GM21515 (cell line): ENCODE results near the gene CELF2.

ENCODE experiments used
- ATAC-seq: cut with Tn5 transposase; IDR thresholded peaks from one replicate; pipeline ENCODE4 v1.9.1; 2021; ENCODE audit not compliant: unreplicated experiment

Gene CELF2

DNA sequence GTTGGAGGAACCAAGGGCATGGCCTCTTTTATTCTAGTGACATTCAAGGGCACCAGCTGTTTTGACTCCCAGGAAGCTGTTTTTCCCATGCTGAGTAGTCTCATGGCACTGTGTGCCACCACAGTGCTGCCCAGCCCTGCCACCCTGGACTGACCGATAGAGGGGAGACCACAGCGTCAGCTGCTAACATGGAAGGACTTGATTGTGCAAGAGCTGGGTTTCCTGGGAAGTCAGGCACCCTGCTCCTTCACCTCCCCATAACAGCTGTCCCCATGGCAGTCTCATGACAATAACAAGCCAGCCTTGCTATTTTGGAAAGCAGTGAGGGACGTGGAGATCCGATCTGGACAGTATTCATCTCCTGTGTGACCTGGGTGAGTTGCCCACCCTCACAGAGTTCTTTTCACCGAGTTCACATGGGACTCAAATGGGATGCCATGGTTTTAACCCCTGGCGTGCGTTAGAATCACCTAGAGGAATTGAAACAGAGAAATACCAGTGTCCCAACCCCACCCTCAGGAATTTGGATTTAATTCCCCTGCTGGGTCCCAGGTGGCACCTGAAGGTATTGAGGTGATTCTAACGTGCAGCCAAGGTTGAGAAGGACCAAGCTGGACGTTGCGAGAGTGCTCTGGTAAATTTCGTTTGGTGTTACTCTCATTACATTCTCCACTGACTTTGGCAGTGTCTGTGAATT, 174.8 kb downstream of the CELF2 start:
- no peak for ATAC-seq

DNA sequence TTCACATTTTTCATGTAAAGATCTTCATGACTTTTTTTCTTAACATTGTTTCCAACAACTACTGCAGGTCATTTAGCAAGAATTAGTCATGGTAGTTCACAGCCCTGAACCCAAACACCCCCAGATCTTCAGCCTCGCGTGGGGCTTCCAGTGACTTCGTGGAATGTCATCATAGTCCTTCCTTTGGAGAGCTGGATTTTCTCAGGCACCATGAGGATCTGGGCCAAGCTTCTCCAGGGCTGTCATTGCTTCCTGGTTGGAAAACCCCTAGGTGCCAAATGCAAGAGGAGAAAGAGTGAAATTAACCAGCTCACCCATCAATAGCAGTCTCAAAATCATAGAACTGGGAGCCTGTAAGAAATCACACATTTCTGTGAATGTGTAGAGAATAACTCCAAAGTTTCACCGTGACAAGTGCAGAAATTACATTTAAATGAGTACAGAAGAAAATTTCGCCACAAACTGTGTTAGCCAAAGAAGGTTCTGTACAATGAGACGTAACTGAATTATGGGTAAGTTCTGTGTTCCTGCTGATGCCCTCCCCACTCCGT, 175.4 kb downstream of the CELF2 start:
- ATAC-seq, result no peak

DNA sequence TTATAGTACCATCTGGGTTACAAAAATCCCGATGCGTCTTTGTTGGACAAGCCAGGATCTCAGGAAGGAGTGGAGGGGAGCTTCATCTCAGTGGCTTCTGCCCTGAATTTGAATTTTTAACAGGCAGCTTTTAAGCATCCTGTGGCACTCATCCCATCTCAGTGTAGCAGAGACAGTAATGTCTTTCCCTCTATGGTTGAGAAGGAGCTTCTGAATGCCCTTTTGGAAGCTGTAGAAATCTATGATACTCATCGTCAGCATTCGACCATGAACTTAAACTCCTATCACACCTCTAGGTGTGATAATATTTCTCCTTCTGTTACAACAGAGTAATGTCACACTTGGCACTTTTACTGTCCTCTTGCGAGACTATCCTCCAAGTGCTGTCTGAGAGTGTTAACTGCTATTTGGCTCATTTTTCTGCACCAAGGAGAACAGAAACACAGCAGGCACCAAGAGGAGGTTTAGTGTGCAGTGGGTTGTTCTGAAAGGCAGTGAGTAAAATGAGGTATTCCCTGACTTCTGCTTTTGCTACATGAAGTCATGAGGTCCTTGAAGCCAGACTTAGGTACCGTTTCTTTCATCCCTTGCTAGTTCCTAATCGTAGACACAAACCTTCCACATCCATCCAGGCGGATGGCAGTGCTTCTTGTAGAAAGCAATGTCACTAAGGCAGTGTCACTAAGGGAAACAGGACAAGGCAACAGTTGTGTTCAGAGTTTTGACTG, 177.4 kb downstream of the CELF2 start:
- ATAC-seq, result peak; percentile 32

DNA sequence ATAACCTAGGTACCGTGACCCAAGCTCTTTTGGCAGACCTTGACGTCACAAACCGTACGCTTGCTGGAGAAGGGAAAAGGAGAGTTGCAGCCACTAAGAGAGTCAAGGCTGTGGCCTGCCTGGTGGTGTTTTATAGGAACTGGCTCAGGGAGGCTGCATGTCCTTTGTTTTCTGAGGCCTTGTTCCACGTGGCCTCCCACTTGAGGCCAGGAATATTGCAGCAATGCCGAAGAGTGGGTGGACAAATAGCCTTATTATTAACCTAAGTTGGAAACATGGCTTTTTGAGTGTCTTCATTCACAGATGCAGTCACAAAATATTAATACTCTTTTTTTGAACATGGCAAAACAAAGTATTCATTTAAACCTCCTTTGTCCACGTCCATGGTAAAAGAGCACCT, 178.0 kb downstream of the CELF2 start:
- no peak for ATAC-seq

DNA sequence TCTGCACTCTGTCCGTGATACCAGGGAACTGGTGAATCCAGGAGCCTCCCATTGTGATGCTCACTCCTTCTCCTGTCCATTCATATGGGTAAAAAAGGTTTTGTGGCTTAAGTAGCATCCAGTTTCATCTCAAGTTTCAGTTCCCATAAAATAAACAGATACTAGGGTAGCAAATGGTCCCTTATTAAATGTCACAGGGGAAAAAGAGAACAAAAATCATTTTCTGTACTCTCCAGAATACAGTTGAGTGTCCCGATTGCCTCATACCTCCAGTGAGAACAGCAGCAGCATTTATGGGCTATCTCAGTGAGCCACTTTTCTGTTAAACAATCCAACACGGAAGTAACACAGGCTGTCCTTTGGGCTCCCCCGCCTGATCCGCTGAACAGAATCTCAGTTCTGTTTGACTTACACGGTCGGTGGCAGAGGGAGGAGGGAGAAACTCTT, 179.6 kb downstream of the CELF2 start:
- peak; percentile 63 for ATAC-seq

DNA sequence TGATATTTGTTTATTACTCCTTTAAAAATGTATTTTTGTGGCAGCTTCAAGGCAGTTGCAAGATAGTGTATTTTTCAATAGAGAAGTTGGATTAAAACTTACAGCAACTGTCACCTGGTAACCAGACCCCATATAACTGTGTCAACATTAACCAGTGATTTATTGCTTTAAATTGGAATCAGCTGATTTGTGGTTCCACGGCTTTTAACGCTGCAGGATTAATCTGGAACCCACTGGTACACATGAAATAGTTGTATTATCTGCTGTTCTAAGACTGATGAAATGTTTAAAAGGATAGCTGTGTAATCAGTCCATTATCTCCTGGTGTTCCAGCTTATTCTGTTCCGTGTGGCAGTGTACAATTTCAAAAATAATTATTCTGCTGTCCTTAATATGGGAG, 180.2 kb downstream of the CELF2 start:
- no peak for ATAC-seq

DNA sequence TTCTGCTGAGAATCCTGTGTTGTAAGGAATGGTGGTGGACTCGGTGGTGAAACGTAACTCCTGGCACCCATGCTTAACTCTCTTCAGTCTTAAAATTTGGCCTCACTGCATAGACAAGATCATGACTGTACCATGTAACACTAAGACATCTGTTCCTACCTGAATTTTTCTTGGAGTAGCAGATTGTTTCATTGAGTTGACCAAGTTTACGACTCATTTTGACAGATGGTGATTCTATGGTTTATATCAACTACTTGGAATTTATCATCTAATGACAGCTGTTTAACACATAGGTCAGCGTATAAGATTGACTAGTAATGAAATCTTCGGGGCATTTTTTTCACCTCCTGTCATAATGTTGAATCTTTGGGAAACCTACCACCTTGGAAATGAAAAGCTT, 184.2 kb downstream of the CELF2 start:
- no peak for ATAC-seq

DNA sequence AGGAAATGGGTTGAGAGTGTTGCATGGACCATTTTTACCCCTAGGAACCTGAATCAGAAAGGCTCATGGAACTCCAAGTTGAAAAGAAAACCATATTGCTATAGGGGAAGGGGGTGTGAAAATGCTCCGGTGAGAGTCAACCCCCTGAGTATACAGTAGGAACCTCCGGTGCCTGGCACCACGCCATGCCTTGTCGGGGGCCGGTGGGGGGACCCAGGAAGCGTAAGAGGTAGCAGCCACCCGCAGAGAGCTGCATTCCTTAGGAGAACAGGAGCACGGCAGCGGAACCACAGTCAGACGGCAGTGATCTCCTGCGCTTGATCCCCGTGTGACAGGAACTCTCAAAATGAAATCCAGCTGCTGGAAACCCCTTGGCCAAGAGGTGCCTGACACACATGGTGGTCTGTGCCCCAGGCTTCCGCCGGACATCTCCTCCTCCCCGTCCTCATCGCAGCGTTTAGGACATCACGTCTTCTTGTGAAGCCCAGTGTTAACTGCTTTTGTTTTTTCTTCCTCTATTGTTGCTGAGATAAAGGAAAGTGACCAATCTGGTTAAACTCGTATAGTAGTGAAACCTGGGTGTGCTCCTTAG, 186.8 kb downstream of the CELF2 start:
- no peak for ATAC-seq

DNA sequence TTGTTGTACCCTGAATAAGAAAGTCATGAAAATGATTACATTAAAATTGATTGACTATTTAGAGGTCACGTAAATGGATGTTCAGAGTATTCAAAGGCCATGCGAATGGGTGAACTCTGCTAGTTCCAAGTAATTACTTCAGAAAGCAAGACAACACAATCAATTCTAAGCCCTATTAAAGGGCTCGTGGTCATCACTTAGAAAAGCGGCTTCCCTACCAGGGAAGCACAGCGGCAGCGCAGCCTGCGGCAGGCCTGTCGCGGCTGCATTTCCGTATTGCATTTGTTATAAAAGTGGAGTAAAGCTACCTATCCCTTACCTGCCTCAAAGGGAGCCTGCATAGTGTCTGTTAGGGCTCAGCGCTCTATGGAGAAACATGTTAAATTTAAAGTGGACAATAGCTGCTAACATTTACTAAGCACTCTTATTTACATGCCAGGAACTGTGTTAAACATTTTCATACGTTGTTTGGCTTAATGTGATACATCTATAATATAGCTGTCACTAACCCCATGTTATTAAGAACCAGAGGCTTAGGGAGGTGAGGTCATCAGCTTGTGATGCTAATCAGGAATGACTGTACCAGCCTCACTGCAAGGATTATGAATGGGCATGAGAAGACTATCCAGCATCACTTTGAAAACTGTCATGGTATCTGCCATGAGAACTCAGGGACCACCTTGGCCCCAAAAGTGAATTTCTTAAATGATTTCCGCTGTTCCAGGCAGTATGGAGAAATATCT, 187.5 kb downstream of the CELF2 start:
- ATAC-seq, result no peak

DNA sequence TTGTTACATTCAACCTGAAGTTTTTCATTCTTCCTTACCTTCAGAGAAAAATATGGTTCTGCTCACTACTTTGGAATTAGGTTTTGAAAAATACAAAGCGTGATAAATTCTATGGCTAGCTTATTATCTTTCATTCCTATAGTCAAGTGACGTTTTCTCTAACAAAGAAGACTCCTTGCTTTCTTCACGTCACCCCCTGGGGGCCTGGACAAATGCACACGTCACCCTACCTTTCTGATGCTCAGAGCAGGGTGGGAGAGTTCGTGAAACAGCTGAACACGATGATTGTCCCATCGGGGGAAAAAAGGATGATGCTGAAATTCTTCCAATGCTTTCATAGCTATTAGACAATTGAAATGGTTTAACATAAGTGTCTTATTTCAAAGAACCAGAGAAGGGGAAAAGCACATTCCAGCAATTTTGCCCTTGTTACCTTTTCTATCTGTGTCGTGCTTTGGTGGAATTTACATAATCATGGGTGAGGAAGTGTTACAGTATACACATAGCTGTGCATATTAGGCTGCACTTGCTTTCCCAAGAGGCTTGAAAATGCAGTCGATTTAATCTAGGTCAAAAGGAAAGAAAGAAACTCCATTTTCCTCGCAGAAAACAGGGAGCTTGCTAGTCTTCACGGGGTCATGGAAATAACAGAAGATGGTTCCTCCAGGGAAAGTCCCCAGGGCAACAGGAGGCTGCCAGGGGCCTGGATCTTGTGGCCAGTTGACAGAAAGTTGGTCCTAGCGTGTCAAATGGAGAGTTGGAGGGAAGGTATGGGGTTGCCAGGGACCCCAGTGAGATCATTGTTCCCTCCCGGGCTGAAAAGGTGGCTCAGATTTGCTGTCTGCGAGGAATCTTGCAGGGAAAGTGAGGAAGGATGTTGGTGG, 189.2 kb downstream of the CELF2 start:
- no peak for ATAC-seq

DNA sequence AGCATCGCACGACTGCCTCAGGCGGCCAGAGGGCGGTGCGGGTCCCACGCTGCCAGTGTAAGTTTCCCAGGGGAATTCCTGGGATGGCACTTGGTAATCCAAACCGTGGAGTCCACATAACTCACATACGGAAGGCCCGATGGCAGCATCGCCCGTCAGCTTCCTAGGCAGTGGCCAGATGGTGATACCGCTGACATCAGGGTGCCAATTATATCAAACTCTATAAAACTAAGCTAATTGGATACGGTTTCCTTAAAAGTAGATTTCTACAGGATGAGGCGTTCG, 189.8 kb downstream of the CELF2 start:
- ATAC-seq, result no peak

DNA sequence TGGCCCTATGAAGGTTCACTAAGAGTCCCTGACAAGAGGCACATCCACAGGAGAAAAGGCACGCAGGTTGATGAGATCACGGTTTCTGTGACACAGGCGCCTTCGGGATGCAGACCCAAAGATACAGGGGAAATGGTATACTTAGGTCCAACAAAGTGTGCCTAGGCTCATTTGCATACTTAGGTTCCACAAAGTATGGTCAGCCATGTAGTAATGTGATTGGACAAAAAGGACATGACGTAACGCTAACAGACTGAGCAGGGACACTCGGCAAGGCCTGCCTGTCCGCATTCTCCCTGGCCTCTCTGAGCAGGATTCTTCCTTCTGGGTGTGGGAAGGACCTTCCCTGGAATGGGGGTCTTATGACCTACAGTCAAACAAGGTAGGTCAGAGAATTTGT, 190.6 kb downstream of the CELF2 start:
- ATAC-seq, result no peak

DNA sequence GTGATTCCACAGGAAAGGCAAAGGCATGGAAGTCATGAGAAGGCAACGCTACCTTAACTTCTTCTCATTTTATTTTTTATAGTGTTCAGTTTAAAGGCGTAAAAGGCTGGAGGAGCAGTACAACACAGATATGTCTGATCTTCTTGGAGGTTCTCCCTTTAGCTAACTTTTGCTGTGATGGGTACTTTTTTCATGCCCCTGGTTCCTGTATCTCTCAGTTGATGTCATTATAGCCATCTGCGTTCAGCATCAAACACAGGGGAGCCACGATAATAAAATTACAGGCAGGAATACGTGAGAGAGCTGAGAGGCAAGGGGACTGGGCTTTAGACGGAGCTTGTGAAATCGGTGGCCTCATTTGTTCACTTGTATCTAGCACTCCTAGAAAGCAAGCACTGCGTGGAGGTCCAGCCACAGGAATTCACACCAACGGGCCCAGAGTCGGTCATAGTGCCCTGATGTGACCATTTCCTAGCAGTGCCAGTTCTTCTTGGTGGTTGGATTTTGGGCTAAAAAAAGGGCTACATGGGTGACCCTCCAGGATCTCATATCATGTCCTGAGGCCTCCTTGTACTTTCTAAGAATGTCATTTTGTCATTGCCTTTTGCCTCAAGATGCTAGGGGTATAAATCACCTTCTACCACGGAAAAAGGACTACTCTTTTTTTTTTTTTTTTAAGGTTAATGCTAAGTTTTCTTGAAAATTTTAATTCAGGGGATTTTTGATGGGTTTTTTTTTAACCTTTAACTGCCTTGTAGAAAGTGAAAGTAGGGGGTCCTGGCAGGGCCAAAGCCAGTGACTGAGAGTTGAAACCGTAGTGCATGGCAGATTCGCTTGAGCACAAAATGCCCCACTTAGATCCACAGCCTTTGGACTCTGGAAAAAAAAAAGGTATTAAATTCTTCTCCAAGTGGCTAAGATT, 191.5 kb downstream of the CELF2 start:
- peak; percentile 60 for ATAC-seq

DNA sequence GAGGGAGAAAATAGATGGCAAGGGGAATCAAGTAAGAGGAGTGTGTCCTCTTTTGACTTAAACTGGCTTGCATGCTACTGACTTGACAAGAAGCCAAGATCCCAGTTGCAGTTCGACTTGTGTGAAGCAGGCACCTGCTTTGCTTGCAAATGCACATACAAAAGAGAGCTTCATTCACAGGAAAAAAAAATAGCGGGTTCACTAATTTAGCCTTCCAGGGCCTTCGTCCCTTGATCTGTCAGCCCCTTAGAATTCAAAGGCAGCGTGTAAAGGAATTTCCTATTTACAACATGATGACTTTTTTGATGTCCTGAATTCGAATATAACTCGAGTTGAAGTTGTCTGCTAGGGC, 192.1 kb downstream of the CELF2 start:
- peak; percentile 25 for ATAC-seq

DNA sequence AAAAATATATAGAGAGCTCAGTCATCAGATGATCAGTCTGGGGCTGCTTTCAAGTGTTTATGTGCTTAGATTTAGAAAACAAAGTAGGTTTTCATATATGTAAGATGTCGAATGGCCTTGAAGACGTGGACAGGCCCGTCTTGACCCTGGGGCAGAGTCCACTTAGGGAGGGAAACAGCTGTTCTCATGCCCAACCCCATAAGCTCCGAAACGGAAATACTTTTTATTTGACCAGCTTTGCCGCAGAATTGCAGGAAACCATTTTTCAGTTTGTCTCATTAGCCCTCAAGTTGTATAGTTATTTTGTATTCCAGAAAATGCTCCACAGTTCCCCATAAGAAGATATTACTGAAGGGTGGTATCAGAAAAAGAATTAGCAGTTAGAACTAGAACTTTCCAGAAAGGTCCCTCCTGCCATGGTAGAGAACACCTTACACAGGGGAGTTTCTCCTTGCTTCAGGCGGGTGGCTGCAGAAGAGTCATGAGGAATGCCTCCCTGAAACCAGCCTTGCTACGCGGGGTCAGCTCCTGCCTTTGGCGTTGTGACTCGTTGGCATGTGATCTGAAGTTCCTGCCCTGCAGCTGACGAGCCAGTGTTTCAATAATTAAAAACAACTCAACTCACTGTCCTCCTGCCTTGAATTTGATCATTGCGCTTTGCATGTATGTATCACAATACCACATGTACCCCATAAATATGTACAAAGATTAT, 192.7 kb downstream of the CELF2 start:
- no peak for ATAC-seq

DNA sequence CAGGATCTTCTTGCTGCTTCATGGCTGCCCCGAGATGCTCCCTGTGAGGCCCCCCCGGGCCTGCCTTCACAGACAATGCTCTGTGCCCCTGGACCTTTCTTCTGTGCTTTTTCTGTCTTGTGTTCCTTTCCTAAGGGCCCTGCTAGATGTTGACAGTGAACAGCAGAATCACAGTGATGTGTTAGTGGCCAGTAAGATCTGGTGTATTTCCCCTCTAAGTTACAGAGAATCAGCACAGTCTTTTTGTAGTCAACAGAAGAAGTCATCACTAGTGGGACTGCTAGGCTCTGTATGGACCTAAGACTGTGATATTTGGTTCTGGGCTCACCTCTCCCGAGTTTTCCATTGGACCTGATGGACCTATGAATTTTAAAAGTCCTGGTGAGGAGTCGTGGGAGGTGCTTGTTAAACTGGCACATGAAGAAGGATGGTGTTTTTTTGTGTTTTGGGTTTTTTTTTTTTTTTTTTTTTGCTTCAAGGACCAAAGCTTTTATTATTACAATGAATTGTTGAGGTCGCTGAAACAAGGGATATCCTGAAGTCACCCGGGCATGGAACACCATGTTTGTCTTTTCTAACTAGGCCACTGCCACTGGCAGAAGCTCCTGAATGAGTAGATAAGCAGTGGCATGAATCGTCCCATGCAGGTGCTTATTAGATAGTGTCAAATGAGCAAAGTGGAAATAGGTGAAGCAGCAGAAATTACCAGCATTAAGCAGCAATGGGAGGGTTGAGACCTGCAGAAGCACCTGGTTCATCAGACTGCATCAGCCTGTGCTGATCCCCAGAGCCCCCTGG, 194.8 kb downstream of the CELF2 start:
- ATAC-seq, result no peak

DNA sequence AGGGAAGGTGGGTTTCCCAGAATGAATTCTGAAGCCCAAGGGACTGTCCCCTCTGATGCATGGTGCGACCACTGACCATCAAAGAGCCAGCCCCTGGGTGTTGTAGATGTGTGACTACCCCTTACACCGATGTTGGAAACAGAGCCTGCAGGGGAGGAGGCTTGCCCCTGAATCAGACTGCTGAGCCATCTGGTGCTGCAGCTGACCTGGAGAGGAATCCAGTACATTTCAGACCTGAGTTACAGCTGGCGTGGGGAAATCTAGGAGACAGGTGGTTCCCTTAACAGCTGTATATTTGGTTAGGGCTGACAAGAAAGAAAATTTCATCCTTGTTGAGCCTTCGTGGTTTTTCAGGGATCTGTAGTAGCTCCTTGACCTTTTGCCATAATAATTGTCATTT, 195.5 kb downstream of the CELF2 start:
- ATAC-seq, result no peak

DNA sequence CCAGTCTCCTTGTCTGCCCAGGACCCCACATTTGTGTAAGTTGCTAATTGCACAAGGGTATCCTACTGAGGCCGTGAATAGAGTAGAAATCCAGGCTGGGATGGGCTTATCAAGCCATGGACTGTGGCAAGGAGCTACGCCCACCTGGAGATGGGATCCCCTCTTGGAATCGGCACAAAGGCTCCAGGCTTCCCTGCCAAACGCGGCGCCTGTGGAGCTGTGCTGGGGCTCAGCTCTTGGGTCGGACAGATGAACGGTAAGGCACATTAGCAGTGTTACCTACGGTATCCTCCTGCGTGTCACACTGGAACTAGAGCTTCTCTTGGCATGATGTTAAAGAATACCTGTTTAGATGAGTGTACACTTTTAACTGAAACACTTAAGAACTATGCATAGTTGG, 196.7 kb downstream of the CELF2 start:
- no peak for ATAC-seq
